ENCODE measurements around the gene TECR. TPM values are rescaled to one million over a fixed set of nuclear protein-coding genes. Genes with fewer than 3 reads are reported as not detected.
A peak's percentile ranks its signal among the peaks of the same experiment; 100 is the strongest.
"Not testable (repeated sequence)": the region's sequence is repeated elsewhere in the genome, so short reads cannot be mapped to it uniquely, and the experiment has no call there.

TECR gene
- polyA plus RNA-seq, 12 donors = 73.9 to 183 (median 113) TPM; not detected in 1

DNA sequence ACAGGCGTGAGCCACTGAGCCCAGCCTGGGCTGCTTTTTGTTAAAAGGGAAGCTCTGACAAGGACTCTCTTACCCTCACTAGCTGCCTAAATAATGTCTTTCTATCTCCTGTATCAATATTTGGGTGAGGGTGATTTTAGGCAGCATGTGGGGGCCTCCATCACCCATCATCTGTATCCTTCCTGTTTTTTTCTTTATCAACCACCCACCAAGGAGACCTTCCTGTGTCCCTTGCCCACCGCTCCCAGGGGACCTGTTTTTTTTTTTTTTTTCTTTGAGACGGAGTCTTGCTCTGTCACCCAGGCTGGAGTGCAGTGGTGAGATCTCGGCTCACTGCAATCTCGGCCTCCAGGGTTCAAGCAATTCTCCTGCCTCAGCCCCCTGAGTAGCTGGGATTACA is 47.9 kb downstream of the TECR start:
- no peak for DNase-seq

DNA sequence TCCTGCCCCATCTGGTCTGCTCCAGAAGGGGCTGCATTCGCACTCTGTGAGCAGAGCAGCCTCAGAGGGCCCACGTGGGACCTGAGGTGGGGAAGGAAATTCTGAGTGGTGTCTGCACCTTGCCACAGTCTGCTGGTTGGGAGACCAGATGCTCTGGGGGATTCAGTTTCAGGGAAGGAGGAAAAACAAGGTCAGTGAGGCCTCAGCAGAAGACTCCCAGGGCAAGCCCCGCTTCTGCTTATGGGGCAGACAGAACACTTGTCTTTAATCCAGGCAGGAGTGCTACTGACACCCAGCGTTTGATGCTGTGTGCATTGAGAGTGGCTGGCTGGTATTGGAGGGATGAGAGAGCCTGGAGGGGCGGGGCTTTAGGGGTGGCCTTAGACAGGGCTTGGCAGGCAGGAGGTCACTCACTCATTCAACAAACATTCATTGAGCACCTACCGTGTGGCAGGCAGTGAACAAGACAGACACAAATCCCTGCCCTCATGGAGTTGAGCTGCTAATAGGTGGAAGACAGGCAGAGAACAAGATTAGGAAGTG is 48.6 kb downstream of the TECR start:
- no peak for DNase-seq

DNA sequence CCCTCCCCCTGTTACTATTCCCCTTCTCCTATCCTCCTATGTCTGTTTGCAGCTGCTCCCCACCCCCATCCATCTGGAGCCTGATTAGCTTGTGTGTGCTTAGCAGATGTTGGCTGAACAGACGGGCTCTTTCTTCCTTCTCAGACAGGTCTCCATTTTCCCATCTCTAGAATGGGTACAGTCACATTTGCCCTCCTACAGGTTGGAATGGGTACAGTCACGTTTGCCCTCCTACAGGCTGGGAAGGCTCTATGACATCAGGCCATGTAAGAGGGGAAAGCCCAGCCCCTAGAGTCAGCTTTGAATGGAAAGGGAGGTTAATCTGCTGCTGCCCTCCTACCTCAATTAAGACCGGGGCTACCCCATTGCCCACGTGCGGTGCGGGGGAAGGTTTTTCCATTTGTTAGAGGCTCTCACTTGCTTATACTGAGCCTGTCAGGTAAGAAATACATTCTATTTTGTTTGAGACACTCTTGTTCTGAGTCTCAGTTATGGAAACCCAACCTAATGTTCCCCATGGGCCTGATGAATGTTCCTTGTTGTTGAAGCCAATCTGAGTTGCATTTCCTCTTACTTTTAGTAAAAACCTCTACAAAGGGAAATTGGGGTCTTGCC is 51.3 kb downstream of the TECR start:
- no peak for DNase-seq

DNA sequence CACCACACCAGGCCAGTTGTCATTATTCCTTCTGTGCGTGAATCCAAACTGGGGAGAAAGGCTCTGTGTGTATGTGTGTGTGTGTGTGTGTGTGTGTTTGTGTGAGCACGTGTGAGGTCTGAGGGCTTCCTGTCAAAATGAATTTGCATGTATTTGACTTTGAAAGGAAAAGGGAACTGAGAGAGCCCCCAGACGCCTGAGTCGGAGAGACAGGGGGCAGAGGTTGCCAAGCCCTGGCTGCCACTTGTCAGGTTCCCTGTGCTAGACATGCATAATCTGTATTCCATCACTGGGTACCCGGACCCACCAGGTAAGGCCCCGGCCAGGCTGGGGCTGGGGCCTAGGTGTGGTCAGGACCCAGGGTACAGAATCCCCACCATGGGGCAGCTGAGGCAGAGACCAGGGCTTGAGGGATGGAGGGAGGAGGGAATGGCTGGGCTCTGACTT is 53.5 kb downstream of the TECR start, which contains the start of gene CLEC17A:
Gene CLEC17A, plus strand, starts transcription at position 191 of the 447 bp plus-strand sequence. Its CDS starts 77 bp downstream, at position 268.
- no peak for DNase-seq

DNA sequence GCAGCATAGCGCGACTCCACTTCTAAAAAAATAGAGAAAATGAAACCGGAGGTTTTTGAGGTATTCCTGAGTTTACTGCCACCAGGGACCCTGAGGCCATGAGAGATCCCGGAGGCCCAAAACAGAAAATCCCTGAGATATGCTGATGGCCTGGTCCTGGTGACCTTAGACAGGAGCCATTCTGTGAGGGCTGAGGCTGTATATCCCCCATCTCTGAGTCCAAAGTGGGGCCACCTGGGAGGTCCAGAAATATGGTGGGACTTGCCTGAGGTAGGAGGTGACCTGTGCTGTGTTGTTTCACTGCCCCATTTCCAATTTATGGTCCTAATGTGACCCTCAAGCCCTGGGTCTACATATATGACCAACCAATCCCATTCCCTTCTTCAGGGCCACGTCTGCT is 55.0 kb downstream of the TECR start:
- DNase-seq = not testable (repeated sequence)

DNA sequence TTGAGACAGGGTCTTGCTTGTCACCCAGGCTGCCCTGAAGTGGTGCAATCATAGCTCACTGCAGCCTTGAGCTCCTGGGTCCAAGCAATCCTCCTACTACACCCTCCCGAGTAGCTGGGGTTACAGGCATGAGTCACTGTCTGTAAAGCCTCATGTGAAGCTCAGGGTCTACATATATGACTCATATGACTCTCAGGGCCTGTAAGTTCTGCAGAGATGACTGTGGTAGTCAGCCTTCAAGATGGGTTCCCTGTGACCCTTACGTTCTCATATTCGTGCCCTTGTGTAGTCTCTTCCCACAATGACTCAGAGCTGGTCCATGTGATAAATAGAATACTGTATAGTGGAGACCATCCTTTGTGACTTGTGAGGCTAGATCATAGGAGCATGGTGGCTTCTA is 55.8 kb downstream of the TECR start:
- not testable (repeated sequence) for DNase-seq

DNA sequence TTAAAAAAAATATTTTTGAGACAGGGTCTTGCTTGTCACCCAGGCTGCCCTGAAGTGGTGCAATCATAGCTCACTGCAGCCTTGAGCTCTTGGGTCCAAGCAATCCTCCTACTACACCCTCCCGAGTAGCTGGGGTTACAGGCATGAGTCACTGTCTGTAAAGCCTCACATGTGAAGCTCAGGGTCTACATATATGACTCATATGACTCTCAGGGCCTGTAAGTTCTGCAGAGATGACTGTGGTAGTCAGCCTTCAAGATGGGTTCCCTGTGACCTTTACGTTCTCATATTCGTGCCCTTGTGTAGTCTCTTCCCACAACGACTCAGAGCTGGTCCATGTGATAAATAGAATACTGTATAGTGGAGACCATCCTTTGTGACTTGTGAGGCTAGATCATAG is 60.0 kb downstream of the TECR start:
- not testable (repeated sequence) for DNase-seq

DNA sequence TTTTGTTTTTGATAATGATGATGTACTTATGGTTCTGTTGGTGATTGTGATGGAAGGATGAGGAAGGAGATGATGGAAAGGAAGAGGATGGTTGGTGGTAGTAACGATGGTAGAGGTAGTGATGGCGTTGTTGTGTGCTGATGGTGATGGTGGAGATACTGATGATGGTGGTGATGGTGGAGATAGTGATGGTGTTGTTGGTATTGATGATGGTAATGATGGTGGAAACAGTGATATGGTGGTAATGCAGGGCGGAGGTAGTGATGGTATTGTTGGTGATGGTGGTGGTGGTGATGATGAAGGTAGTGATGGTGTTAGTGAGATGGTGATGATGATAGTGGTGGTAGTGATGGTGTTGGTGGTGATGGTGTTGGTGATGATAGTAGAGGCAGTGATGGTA is 66.2 kb downstream of the TECR start:
- DNase-seq = no peak

DNA sequence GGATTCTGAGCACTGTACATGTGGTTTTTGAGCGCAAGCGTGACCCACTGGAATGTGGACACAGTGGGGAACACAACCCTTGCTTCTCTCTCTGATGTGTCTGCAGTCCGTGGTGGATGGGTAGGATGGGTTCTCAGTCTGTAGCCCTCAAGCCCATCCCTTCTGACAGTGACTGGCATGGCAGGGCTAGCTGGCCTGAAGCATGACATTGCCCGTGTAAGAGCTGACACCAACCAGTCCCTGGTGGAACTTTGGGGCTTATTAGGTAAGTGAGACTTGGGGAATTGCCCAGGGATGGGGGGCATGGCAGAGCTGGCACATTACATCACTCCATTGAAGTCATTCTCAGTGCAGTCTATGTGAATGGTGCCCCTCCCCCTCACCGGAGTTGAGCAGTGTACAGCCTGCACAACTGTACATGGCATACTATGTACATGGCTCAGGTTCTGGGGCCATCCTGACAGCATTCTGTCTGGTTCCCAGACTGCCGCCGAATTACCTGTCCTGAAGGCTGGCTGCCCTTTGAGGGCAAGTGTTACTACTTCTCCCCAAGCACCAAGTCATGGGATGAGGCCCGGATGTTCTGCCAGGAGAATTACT is 70.3 kb downstream of the TECR start:
- DNase-seq = no peak

DNA sequence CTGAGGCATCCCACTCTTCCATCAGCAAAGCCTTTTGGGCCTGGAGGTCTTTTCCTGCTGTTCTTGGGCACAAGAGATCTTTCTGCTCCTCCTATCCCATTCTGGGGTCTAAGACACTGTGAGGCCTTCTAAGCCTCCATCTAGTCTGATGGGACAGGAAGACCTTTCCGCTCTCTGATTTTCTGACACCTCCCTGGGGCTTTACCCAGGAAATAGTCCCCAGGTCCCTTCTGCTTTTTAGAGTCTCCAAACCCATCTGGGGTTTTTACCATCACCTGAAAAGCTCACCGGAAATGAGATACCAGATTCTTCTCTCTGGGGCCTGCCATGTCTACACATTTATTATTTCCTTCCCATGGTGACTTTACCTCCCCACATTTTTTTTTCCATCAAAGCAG is 74.6 kb downstream of the TECR start:
- DNase-seq = no peak

DNA sequence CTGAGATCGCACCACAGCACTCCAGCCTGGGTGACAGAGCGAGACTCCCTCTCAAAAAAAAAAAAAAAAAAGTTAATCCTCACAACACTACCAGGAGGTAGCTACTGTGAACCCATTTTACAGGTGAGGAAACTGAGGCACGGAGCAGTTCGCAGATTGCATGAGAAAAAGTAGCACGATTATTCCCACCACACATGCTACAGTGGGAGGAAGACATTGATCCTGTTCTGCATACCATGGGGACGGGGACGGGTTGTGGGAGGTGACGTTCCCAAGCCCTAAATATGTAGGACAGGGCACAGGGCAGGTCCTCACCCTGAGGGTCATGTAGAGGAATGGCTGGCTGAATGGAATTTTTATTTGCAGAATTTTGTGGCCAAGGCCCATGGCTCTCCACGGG is 77.2 kb downstream of the TECR start:
- DNase-seq = no peak

DNA sequence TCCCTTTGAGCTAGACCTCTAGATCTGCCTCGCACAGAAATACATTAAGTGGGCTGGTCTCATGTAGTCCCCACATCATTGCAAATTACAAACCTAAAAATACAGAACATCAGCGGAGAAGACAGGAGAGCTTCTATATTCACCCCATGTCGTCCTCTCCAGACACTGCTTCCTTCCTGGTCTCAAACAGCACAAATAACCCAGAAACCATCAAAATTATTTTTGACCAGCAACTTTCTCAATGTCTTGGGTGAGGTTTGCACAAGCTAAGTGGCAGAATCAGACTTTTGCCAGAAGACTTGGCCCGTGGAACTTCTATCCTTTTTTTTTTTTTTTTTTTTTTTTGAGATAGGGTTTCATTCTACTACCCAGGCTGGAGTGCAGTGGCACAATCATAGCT is 81.7 kb downstream of the TECR start:
- no peak for DNase-seq

DNA sequence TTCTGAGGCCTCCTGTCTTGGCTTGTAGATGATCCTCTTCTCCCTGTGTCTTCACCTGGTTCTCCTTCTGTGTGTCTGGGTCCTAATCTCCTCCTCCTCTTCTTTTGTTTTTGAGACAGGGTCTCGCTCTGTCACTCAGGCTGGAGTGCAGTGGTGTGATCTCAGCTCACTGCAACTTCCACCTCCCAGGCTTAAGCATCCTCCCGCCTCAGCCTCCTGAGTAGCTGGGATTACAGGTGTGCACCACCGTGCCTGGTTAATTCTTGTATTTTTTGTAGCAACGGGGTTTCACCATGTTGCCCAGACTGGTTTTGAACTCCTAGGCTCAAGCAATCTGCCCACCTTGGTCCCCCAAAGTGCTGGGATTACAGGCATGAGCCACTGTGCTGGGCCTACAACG is 82.8 kb downstream of the TECR start:
- not testable (repeated sequence) for DNase-seq

DNA sequence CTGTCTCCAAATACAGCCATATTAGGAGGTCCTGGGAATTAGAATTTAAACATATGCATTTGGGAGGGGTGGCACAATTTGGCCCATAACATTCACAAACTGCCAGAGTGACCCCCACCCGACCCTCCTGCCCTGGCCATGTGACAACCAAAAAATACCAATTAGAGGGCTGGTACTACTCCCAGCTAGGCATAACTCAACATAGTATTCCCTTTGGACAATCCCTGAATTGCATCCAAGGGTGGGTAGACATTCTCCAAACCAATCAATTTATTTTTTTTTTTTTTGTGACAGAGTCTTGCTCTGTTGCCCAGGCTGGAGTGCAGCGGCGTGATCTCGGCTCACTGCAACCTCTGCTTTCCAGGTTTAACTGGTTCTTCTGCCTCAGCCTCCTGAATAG is 83.3 kb downstream of the TECR start:
- no peak for DNase-seq

DNA sequence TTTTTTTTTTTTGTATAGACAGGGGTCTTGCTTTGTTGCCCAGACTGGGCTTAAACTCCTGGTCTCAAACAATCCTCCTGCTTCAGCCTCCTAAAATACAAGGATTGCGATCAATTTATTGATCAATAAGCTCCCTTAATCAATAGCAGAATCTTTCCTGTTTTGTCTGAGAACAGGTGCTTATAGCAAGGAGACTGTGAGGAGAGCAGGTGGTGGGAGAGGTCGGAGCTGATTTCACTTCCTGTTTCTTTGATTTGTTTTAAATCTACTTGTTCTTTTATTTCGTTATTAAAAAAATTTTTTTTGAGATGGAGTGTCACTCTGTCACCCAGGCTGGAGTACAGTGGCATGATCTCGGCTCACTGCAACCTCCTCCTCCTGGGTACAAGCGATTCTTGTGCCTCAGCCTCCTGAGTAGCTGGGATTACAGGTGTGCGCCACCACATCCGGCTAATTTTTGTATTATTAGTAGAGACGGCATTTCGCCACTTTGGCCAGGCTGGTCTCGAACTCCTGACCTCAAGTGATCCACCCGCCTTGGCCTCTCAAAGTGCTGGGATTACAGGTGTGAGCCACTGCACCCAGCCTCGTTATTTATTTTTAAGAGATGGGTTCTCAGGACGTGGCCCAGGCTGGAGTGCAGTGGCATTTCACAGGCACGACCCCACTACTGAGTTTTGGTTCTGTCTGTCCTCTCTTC is 84.2 kb downstream of the TECR start:
- not testable (repeated sequence) for DNase-seq

DNA sequence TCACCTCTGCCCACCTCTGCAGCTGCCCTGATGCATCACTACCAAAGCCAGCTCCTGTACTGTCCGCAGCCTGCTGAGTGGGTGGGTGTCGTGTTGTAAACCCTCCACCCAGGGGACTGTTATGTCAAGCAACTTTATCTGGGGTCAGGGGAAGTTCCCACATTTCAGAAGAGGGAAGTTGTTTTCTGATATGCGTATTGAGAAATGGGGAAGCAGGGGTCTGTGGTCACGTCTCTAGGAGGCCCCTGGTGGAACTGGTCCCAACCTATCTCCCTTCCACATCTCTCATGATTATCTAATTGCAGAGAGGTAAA is 84.7 kb downstream of the TECR start:
- peak; percentile 4 for DNase-seq

Other genes starting within 250 kb of the TECR start
- 10 to 100 TPM in 11 of 12 donors, not detected in 1; 36.8 to 69.5 (median 50.5) TPM for gene ADGRE5, start 148.2 kb upstream of the TECR start, polyA plus RNA-seq (ENCODE audit: insufficient read length in 12 of 12)
- gene DDX39A, start 110.3 kb upstream of the TECR start, polyA plus RNA-seq (ENCODE audit: insufficient read length in 12 of 12) = 10 to 100 TPM in 11 of 12 donors, not detected in 1; 35.6 to 55.0 (median 41.8) TPM
- gene PKN1, start 96.3 kb upstream of the TECR start, polyA plus RNA-seq (ENCODE audit: insufficient read length in 12 of 12) = 10 to 100 TPM in 11 of 12 donors, not detected in 1; 41.3 to 73.8 (median 53.7) TPM
- under 1 TPM in 3 of 12 donors, not detected in 9; 0.11 to 0.12 (median 0.12) TPM for gene PTGER1, start 54.2 kb upstream of the TECR start, polyA plus RNA-seq (ENCODE audit: insufficient read length in 12 of 12)
- gene GIPC1, start 33.5 kb upstream of the TECR start, polyA plus RNA-seq (ENCODE audit: insufficient read length in 12 of 12) = 10 to 100 TPM in 11 of 12 donors, not detected in 1; 28.6 to 60.6 (median 38.0) TPM
- 10 to 100 TPM in 11 of 12 donors, not detected in 1; 68.0 to 89.3 (median 76.1) TPM for gene DNAJB1, start 11.2 kb upstream of the TECR start, polyA plus RNA-seq (ENCODE audit: insufficient read length in 12 of 12)
- 100 to 1,000 TPM in 6 of 12 donors, 10 to 100 TPM in 5, not detected in 1; 56.7 to 137 (median 100) TPM for gene NDUFB7, start 42.5 kb downstream of the TECR start, polyA plus RNA-seq (ENCODE audit: insufficient read length in 12 of 12)
- under 1 TPM in 4 of 12 donors, not detected in 8; 0.09 to 0.66 (median 0.13) TPM for gene CLEC17A, start 53.5 kb downstream of the TECR start, polyA plus RNA-seq (ENCODE audit: insufficient read length in 12 of 12)
- gene ADGRE3, start 145.2 kb downstream of the TECR start, polyA plus RNA-seq (ENCODE audit: insufficient read length in 12 of 12) = under 1 TPM in 5 of 12 donors, not detected in 7; 0.09 to 0.70 (median 0.16) TPM
- gene ZNF333, start 160.5 kb downstream of the TECR start, polyA plus RNA-seq (ENCODE audit: insufficient read length in 12 of 12) = 10 to 100 TPM in 11 of 12 donors, not detected in 1; 13.6 to 31.6 (median 17.8) TPM
- gene ADGRE2, start 249.0 kb downstream of the TECR start, polyA plus RNA-seq (ENCODE audit: insufficient read length in 12 of 12) = 10 to 100 TPM in 1 of 12 donors, 1 to 10 TPM in 6, under 1 TPM in 4, not detected in 1; 0.38 to 11.5 (median 1.2) TPM

Data from muscle of arm (tissue), 12 donors.